K562 (cell line): ENCODE measurements around the gene PPM1L. TPM values are rescaled to one million over a fixed set of nuclear protein-coding genes. Genes with fewer than 3 reads are reported as not detected.

Source experiments
- ATAC-seq: fragments of 200-7000 bp; cut with Tn5 transposase; 3 replicates; pipeline ENCODE4 v1.9.1; 2020; ENCODE audit warnings: moderate library complexity
- BruUV-seq: library from RNA; stranded (reverse); fragments of 400-500 nt; replicated peaks from 2 replicates; lab custom pipeline; 2021; lab: Mats Ljungman, UMichigan
- CTCF ChIA-PET: fragments of 300-600 bp; formaldehyde crosslinking; extraction: SDS; loops from one replicate; lab custom pipeline; 2021; ENCODE audit warnings: low intra/inter-chr PET ratio; lab: Yijun Ruan, JAX
- POLR2A ChIA-PET: fragments of 300-600, 350-650 bp; sonication (Branson Sonifier 250); formaldehyde crosslinking; extraction: SDS; loops from one replicate; lab custom pipeline; 2021; ENCODE audit warnings: antibody characterized with exemption, inconsistent platforms; lab: Yijun Ruan, JAX
- DNase-seq, 4 experiments: peaks; one replicate each; pipeline versions ENCODE4 v3.0.0 to v3.0.0-alpha.2; 2011 to 2018; ENCODE audit warnings: low spot score in 3 of 4, mixed read lengths in 3 of 4; ENCODE audit errors: extremely low read depth in 1 of 4
- FAIRE-seq: peaks from 2 replicates; lab custom pipeline; 2011; peaks lifted over from hg19 to GRCh38; lab: Jason Lieb, UNC
- H2AFZ ChIP-seq: 2 replicates; pipeline ENCODE4 v1.6.0; 2011; ENCODE audit warnings: low read depth, low read length, control low read depth, inconsistent platforms
- H3K27ac ChIP-seq: fragments of 200-600 bp; 3 replicates; pipeline ENCODE4 v1.8.0; 2011; ENCODE audit warnings: low read depth, mild to moderate bottlenecking, control low read depth, inconsistent platforms, low read length, moderate library complexity, mixed read lengths; ENCODE audit errors: extremely low read depth
- H3K27me3 ChIP-seq, 2 experiments: fragments of 300-600 bp in 1 of 2; 2 replicates in 1 of 2; 3 replicates in 1 of 2; pipeline versions ENCODE4 v1.6.0 to v1.8.0; 2011; ENCODE audit warnings: inconsistent platforms in 2 of 2, low read length in 2 of 2, mild to moderate bottlenecking in 1 of 2, mixed read lengths in 1 of 2, moderate library complexity in 1 of 2; ENCODE audit not compliant: control insufficient read depth in 2 of 2, insufficient read depth in 2 of 2
- H3K36me3 ChIP-seq: fragments of 300-600 bp; 3 replicates; pipeline ENCODE4 v1.8.0; 2011; ENCODE audit warnings: mild to moderate bottlenecking, low read length, inconsistent platforms; ENCODE audit not compliant: control insufficient read depth, insufficient read depth
- H3K4me1 ChIP-seq, 2 experiments: fragments of 200-600 bp in 1 of 2; replicated peaks in 1 of 2; 2 replicates in 1 of 2; 3 replicates in 1 of 2; pipeline versions ENCODE4 v1.5.1 to v1.8.0; 2011; ENCODE audit warnings: inconsistent platforms in 2 of 2, low read length in 2 of 2, mild to moderate bottlenecking in 1 of 2, mixed read lengths in 1 of 2, moderate library complexity in 1 of 2; ENCODE audit not compliant: control insufficient read depth in 2 of 2, insufficient read depth in 2 of 2
- H3K4me2 ChIP-seq: 2 replicates; pipeline ENCODE4 v1.6.1; 2011; ENCODE audit warnings: low read length, control low read depth, inconsistent platforms, mixed read lengths; ENCODE audit not compliant: insufficient read depth
- H3K4me3 ChIP-seq: fragments of 200-600 bp; sonication (generic), shearing (Covaris generic); 2 replicates; pipeline ENCODE4 v1.5.1; 2016; ENCODE audit warnings: control low read depth, inconsistent platforms
- H3K79me2 ChIP-seq: fragments of 200-600 bp; 3 replicates; pipeline ENCODE4 v1.8.0; 2011; ENCODE audit warnings: low read length, inconsistent platforms; ENCODE audit not compliant: control insufficient read depth, insufficient read depth
- H3K9ac ChIP-seq, 2 experiments: 2 replicates each; pipeline versions ENCODE4 v1.6.0 to v1.6.1; 2011; ENCODE audit warnings: low read depth in 2 of 2, low read length in 2 of 2, control low read depth in 1 of 2, inconsistent platforms in 1 of 2, mild to moderate bottlenecking in 1 of 2, mixed read lengths in 1 of 2; ENCODE audit not compliant: insufficient read depth in 1 of 2
- H3K9me1 ChIP-seq: one replicate; pipeline ENCODE4 v1.6.0; 2011; ENCODE audit warnings: inconsistent platforms, mild to moderate bottlenecking, low read length, moderate library complexity; ENCODE audit not compliant: control insufficient read depth, insufficient read depth
- H3K9me3 ChIP-seq: replicated peaks from 2 replicates; pipeline ENCODE4 v1.5.1; 2011; ENCODE audit warnings: low read depth, low read length, inconsistent platforms; ENCODE audit not compliant: control insufficient read depth, insufficient read depth
- H4K20me1 ChIP-seq: replicated peaks from 2 replicates; pipeline ENCODE4 v1.6.1; 2011; ENCODE audit warnings: low read length, inconsistent platforms, mixed read lengths; ENCODE audit not compliant: control insufficient read depth, insufficient read depth
- HINFP ChIP-seq: fragments of 450-650 bp; conservative IDR thresholded peaks from 2 replicates; pipeline ENCODE4 v1.6.1; 2016; ENCODE audit warnings: missing genetic modification characterization, low read depth, mild to moderate bottlenecking, control low read depth, missing compliant biosample characterization
- MBD2 ChIP-seq: sonication (generic); IDR thresholded peaks from 2 replicates; pipeline ENCODE4 v1.6.1; 2016; ENCODE audit warnings: low read depth, borderline replicate concordance
- MEIS2 ChIP-seq: fragments of 450-650 bp; IDR thresholded peaks from 2 replicates; pipeline ENCODE4 v1.6.1; 2014; ENCODE audit warnings: mild to moderate bottlenecking; ENCODE audit not compliant: partially characterized antibody
- PCBP1 ChIP-seq: fragments of 200-400 bp; formaldehyde crosslinking; IDR thresholded peaks from 2 replicates; pipeline ENCODE4 v1.6.1; 2018; ENCODE audit warnings: mild to moderate bottlenecking, low read depth, low read length; ENCODE audit not compliant: poor library complexity, severe bottlenecking
- RAD51 ChIP-seq: fragments of 450-650 bp; IDR thresholded peaks from 2 replicates; pipeline ENCODE4 v1.7.1; 2016; ENCODE audit warnings: low read depth, mild to moderate bottlenecking, borderline replicate concordance
- SMAD1 ChIP-seq: fragments of 150-350 bp; IDR thresholded peaks from 2 replicates; pipeline ENCODE4 v1.6.1; 2014; ENCODE audit warnings: low read length, low read depth; ENCODE audit not compliant: partially characterized antibody
- SUPT5H ChIP-seq: fragments of 450-650 bp; IDR thresholded peaks from 2 replicates; pipeline ENCODE4 v1.6.1; 2016
- TCF15 ChIP-seq: fragments of 250-450 bp; sonication (Bioruptor Pico); IDR thresholded peaks from 2 replicates; pipeline ENCODE4 v1.8.0; 2022; ENCODE audit warnings: moderate library complexity, mild to moderate bottlenecking, inconsistent platforms
- TRIM25 ChIP-seq: fragments of 450-650 bp; IDR thresholded peaks from 2 replicates; pipeline ENCODE4 v1.7.0; 2016; ENCODE audit warnings: borderline replicate concordance
- ZBTB12 ChIP-seq: fragments of 250-450 bp; sonication (Bioruptor Pico); IDR thresholded peaks from 2 replicates; pipeline ENCODE4 v1.4.0; 2020
- ZFPM2 ChIP-seq: fragments of 250-450 bp; sonication (Bioruptor Pico); IDR thresholded peaks from 2 replicates; pipeline ENCODE4 v1.5.1; 2022; ENCODE audit warnings: mild to moderate bottlenecking
- ZNF354B ChIP-seq: fragments of 250-450 bp; sonication (Bioruptor Pico); IDR thresholded peaks from 2 replicates; pipeline ENCODE4 v1.4.0; 2020
- ZNF408 ChIP-seq: fragments of 250-450 bp; sonication (Bioruptor Pico); IDR thresholded peaks from 2 replicates; pipeline ENCODE4 v1.4.0; 2020; ENCODE audit warnings: low read depth, mild to moderate bottlenecking, moderate library complexity
- ZNF436 ChIP-seq: fragments of 250-450, 450-650 bp; sonication (Bioruptor Pico); formaldehyde crosslinking; IDR thresholded peaks from 2 replicates; pipeline ENCODE4 v1.7.0; 2020; ENCODE audit warnings: mild to moderate bottlenecking
- WGBS: fragments of 100-300 bp; shearing (Covaris generic); methylation state at CpG from one replicate; pipeline ENCODE4 v1.1.6; 2016; ENCODE audit warnings: low coverage, mixed read lengths; ENCODE audit not compliant: insufficient coverage; ENCODE audit errors: missing lambda C conversion rate; 5-methylcytosine and 5-hydroxymethylcytosine counted together
- in situ Hi-C: fragments of 300-500 bp; cut with MboI; formaldehyde crosslinking; loops from 4 replicates; pipeline ENCODE4 v1.15.0; 2018; ENCODE audit warnings: inconsistent platforms, mixed read lengths
- intact Hi-C: fragments of 100-400 bp; cut with micrococcal nuclease; formaldehyde crosslinking; loops from 2 replicates; pipeline ENCODE4 v1.14.2; 2022
- polyA plus RNA-seq, 8 experiments: library from polyadenylated mRNA; depleted of rRNA in 4 of 8; stranded (reverse) in 5 of 8; unstranded in 3 of 8; fragments of >200 nt; fragmentation: Nextera tagmentation in 2 of 8; fragmentation: Illumina TruSeq in 1 of 8; extraction: Ambion mirVana in 2 of 8; extraction: Trizol in 1 of 8; gene quantifications; 2 replicates each; pipeline versions ENCODE4 v1.2.1 to v1.2.3, GENCODE V29; 2011 to 2014; ENCODE audit warnings: inconsistent platforms in 1 of 8, missing spikeins in 1 of 8
- total RNA-seq, 7 experiments: library from RNA; depleted of rRNA in 6 of 7; stranded (reverse); fragments of >200 nt in 6 of 7; fragmentation: Illumina TruSeq in 2 of 7; extraction: Trizol in 2 of 7; gene quantifications; 2 replicates each; pipeline versions ENCODE4 v1.2.1 to v1.2.3, GENCODE V29; 2011 to 2021; ENCODE audit warnings: low replicate concordance in 1 of 7

Gene PPM1L
- total and polyA plus RNA-seq, 9 of the 15 experiments (the other 6 are each of a cell fraction or from before 2014, with no cell fraction given): 0.01 to 0.41 (median 0.14) TPM

- Histone ChIP-seq H3K9ac (no peak overlapping the region), H3K4me2 (no peak overlapping the region), H3K79me2 (no peaks in the 10 kb centered on the region), H3K9me3 (no peaks in the 10 kb centered on the region), H3K4me1 (no peaks in the 10 kb centered on the region), H3K27me3 (no peaks in the 10 kb centered on the region), H4K20me1 (no peaks in the 10 kb centered on the region), H3K27ac (no peak overlapping the region), H2AFZ (no peak overlapping the region), H3K9me1 (no peaks in the 10 kb centered on the region), H3K4me3 (no peak overlapping the region), H3K36me3 (no peaks in the 10 kb centered on the region)
- intact Hi-C loops: no loop called here
- in situ Hi-C loops: no loop called here
- POLR2A ChIA-PET: no interaction called here
- no TSS peak for BruUV-seq
- DNase-seq (no peak), FAIRE-seq (no peak), ATAC-seq (no peak)
- no peak for TF ChIP-seq TCF15 (CRISPR knock-in tag)
- TF ChIP-seq ZNF436 (CRISPR knock-in tag): no peak
- no peak for TF ChIP-seq ZFPM2 (CRISPR knock-in tag)
- no peak for TF ChIP-seq ZNF408 (CRISPR knock-in tag)
- no peak for TF ChIP-seq ZBTB12 (CRISPR knock-in tag)
- TF ChIP-seq TRIM25: no peak
- TF ChIP-seq RAD51: no peak
- no peak for TF ChIP-seq MEIS2
- no peak for TF ChIP-seq SUPT5H
- no peak for TF ChIP-seq PCBP1
- TF ChIP-seq MBD2: no peak
- TF ChIP-seq SMAD1: no peak
- no peak for TF ChIP-seq HINFP
- no peak for TF ChIP-seq ZNF354B (CRISPR knock-in tag)
- CTCF ChIA-PET: no interaction called here
- WGBS: 0% methylated on average over 1 of the region's 1 CpG
Observed at GRCh38 chr3:160820430-160820829, 64.4 kb downstream of the PPM1L start.
